HEK293 (cell line): ENCODE data around the gene DSG2.

Experiments
- HOXA7 ChIP-seq: sonication (generic); formaldehyde crosslinking; IDR thresholded peaks from 2 replicates; pipeline ENCODE4 v1.8.1; 2022; ENCODE audit warnings: missing genetic modification reagents, borderline replicate concordance
- TCF7L2 ChIP-seq: IDR thresholded peaks from 2 replicates; pipeline ENCODE4 v1.6.1; 2011; ENCODE audit warnings: low read depth, mild to moderate bottlenecking, inconsistent platforms, low read length, moderate library complexity, borderline replicate concordance
- ZNF10 ChIP-seq: fragments of 450-650 bp; formaldehyde crosslinking; IDR thresholded peaks from 2 replicates; pipeline ENCODE4 v1.5.1; 2017; ENCODE audit warnings: missing biosample characterization, missing genetic modification characterization
- ZNF184 ChIP-seq: fragments of 450-650 bp; IDR thresholded peaks from 2 replicates; pipeline ENCODE4 v1.5.1; 2018; ENCODE audit warnings: missing biosample characterization, mild to moderate bottlenecking, missing genetic modification characterization
- ZNF416 ChIP-seq: fragments of 450-650 bp; formaldehyde crosslinking; IDR thresholded peaks from 2 replicates; pipeline ENCODE4 v1.5.1; 2016; ENCODE audit warnings: missing biosample characterization, missing genetic modification characterization
- ZNF433 ChIP-seq: fragments of 450-650 bp; formaldehyde crosslinking; IDR thresholded peaks from 2 replicates; pipeline ENCODE4 v1.5.1; 2016; ENCODE audit warnings: missing biosample characterization, missing genetic modification characterization, low read depth
- ZNF501 ChIP-seq: fragments of 450-650 bp; formaldehyde crosslinking; IDR thresholded peaks from 2 replicates; pipeline ENCODE4 v1.5.1; 2016; ENCODE audit warnings: missing biosample characterization, missing genetic modification characterization
- ZNF530 ChIP-seq: fragments of 450-650 bp; formaldehyde crosslinking; IDR thresholded peaks from 2 replicates; pipeline ENCODE4 v1.5.1; 2016; ENCODE audit warnings: low read depth, missing biosample characterization, missing genetic modification characterization
- TF ChIP-seq, protein P1 (sequence below): fragments of 450-650 bp; formaldehyde crosslinking; IDR thresholded peaks from 2 replicates; pipeline ENCODE4 v1.5.0; 2017; ENCODE audit warnings: missing biosample characterization, missing genetic modification characterization, borderline replicate concordance
- TF ChIP-seq, protein P2 (sequence below): fragments of 450-650 bp; formaldehyde crosslinking; IDR thresholded peaks from 2 replicates; pipeline ENCODE4 v1.5.1; 2016; ENCODE audit warnings: missing biosample characterization, missing genetic modification characterization
- TF ChIP-seq, protein P3 (sequence below): fragments of 450-650 bp; formaldehyde crosslinking; IDR thresholded peaks from 2 replicates; pipeline ENCODE4 v1.5.1; 2016; ENCODE audit warnings: missing biosample characterization, missing genetic modification characterization

DNA sequence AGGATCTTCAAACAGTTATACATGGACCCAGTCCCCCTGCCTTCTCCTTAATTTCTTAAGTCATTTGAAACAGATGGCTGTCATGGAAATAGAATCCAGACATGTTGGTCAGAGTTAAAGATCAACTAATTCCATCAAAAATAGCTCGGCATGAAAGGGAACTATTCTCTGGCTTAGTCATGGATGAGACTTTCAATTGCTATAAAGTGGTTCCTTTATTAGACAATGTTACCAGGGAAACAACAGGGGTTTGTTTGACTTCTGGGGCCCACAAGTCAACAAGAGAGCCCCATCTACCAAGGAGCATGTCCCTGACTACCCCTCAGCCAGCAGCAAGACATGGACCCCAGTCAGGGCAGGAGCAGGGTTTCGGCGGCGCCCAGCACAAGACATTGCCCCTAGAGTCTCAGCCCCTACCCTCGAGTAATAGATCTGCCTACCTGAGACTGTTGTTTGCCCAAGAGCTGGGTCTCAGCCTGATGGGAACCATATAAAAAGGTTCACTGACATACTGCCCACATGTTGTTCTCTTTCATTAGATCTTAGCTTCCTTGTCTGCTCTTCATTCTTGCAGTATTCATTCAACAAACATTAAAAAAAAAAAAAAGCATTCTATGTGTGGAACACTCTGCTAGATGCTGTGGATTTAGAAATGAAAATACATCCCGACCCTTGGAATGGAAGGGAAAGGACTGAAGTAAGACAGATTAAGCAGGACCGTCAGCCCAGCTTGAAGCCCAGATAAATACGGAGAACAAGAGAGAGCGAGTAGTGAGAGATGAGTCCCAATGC is 98.3 kb downstream of the DSG2 start:
- TF ChIP-seq, protein P1, sequence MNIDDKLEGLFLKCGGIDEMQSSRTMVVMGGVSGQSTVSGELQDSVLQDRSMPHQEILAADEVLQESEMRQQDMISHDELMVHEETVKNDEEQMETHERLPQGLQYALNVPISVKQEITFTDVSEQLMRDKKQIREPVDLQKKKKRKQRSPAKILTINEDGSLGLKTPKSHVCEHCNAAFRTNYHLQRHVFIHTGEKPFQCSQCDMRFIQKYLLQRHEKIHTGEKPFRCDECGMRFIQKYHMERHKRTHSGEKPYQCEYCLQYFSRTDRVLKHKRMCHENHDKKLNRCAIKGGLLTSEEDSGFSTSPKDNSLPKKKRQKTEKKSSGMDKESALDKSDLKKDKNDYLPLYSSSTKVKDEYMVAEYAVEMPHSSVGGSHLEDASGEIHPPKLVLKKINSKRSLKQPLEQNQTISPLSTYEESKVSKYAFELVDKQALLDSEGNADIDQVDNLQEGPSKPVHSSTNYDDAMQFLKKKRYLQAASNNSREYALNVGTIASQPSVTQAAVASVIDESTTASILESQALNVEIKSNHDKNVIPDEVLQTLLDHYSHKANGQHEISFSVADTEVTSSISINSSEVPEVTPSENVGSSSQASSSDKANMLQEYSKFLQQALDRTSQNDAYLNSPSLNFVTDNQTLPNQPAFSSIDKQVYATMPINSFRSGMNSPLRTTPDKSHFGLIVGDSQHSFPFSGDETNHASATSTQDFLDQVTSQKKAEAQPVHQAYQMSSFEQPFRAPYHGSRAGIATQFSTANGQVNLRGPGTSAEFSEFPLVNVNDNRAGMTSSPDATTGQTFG (tag by site-specific recombination): no peak
- no peak for TF ChIP-seq ZNF501 (tag by site-specific recombination)
- TF ChIP-seq, protein P2, sequence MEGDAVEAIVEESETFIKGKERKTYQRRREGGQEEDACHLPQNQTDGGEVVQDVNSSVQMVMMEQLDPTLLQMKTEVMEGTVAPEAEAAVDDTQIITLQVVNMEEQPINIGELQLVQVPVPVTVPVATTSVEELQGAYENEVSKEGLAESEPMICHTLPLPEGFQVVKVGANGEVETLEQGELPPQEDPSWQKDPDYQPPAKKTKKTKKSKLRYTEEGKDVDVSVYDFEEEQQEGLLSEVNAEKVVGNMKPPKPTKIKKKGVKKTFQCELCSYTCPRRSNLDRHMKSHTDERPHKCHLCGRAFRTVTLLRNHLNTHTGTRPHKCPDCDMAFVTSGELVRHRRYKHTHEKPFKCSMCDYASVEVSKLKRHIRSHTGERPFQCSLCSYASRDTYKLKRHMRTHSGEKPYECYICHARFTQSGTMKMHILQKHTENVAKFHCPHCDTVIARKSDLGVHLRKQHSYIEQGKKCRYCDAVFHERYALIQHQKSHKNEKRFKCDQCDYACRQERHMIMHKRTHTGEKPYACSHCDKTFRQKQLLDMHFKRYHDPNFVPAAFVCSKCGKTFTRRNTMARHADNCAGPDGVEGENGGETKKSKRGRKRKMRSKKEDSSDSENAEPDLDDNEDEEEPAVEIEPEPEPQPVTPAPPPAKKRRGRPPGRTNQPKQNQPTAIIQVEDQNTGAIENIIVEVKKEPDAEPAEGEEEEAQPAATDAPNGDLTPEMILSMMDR (tag by site-specific recombination): no peak
- TF ChIP-seq ZNF433: no peak
- no peak for TF ChIP-seq ZNF530 (tag by site-specific recombination)
- TF ChIP-seq TCF7L2: no peak
- no peak for TF ChIP-seq ZNF10 (tag by site-specific recombination)
- TF ChIP-seq ZNF416 (tag by site-specific recombination): no peak
- TF ChIP-seq, protein P3, sequence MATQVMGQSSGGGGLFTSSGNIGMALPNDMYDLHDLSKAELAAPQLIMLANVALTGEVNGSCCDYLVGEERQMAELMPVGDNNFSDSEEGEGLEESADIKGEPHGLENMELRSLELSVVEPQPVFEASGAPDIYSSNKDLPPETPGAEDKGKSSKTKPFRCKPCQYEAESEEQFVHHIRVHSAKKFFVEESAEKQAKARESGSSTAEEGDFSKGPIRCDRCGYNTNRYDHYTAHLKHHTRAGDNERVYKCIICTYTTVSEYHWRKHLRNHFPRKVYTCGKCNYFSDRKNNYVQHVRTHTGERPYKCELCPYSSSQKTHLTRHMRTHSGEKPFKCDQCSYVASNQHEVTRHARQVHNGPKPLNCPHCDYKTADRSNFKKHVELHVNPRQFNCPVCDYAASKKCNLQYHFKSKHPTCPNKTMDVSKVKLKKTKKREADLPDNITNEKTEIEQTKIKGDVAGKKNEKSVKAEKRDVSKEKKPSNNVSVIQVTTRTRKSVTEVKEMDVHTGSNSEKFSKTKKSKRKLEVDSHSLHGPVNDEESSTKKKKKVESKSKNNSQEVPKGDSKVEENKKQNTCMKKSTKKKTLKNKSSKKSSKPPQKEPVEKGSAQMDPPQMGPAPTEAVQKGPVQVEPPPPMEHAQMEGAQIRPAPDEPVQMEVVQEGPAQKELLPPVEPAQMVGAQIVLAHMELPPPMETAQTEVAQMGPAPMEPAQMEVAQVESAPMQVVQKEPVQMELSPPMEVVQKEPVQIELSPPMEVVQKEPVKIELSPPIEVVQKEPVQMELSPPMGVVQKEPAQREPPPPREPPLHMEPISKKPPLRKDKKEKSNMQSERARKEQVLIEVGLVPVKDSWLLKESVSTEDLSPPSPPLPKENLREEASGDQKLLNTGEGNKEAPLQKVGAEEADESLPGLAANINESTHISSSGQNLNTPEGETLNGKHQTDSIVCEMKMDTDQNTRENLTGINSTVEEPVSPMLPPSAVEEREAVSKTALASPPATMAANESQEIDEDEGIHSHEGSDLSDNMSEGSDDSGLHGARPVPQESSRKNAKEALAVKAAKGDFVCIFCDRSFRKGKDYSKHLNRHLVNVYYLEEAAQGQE (tag by site-specific recombination): no peak
- no peak for TF ChIP-seq HOXA7 (CRISPR knock-in tag)
- TF ChIP-seq ZNF184 (tag by site-specific recombination): no peak
